LNCaP clone FGC (cell line): Measurements from ENCODE around the gene RHOB.

Source experiments
- DNase-seq: peaks from one replicate; pipeline ENCODE4 v3.0.0-alpha.2; 2011; ENCODE audit warnings: low read depth
- H3K4me3 ChIP-seq: 2 replicates; pipeline ENCODE4 v1.5.1; 2011; ENCODE audit warnings: mild to moderate bottlenecking, low read depth, low read length, control low read depth
- TF ChIP-seq, protein P1 (sequence below): IDR thresholded peaks from 2 replicates; pipeline ENCODE4 v1.5.1; 2012; ENCODE audit warnings: mild to moderate bottlenecking; ENCODE audit not compliant: control insufficient read depth, insufficient read depth; ENCODE audit errors: extremely low read depth

The RHOB gene

DNA sequence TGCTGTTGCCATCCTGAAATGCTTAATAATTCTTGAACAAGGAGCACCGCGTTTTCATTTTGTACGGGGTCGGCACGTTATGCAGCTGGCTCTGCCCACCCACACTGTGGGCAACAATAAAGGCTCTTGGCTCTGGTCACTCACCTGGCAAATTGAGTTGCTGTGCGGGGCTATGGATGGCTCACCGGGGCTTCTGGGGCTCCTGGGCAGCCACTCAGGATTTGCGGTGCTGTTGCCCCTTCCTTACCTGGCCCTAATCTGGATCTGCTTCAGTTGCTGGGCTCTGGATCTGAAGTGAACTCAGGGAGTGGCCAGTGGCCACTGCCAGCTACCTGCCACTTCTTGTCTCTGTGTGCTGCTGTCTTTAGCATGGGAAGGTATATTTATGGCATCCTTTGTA lies 22.7 kb downstream of the RHOB start:
- no peak for DNase-seq
- TF ChIP-seq, protein P1, sequence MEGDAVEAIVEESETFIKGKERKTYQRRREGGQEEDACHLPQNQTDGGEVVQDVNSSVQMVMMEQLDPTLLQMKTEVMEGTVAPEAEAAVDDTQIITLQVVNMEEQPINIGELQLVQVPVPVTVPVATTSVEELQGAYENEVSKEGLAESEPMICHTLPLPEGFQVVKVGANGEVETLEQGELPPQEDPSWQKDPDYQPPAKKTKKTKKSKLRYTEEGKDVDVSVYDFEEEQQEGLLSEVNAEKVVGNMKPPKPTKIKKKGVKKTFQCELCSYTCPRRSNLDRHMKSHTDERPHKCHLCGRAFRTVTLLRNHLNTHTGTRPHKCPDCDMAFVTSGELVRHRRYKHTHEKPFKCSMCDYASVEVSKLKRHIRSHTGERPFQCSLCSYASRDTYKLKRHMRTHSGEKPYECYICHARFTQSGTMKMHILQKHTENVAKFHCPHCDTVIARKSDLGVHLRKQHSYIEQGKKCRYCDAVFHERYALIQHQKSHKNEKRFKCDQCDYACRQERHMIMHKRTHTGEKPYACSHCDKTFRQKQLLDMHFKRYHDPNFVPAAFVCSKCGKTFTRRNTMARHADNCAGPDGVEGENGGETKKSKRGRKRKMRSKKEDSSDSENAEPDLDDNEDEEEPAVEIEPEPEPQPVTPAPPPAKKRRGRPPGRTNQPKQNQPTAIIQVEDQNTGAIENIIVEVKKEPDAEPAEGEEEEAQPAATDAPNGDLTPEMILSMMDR: no peak
- no peak overlapping the region for H3K4me3 ChIP-seq

- TF ChIP-seq, protein P1: no peak
- no peak for DNase-seq
- H3K4me3 ChIP-seq: no peak overlapping the region
Measured at GRCh38 chr2:20470211-20470610, 23.3 kb downstream of the RHOB start.

- no peak for DNase-seq
- no peak overlapping the region for H3K4me3 ChIP-seq
- TF ChIP-seq, protein P1: no peak
Measured at GRCh38 chr2:20471148-20471547, 24.3 kb downstream of the RHOB start.

DNA sequence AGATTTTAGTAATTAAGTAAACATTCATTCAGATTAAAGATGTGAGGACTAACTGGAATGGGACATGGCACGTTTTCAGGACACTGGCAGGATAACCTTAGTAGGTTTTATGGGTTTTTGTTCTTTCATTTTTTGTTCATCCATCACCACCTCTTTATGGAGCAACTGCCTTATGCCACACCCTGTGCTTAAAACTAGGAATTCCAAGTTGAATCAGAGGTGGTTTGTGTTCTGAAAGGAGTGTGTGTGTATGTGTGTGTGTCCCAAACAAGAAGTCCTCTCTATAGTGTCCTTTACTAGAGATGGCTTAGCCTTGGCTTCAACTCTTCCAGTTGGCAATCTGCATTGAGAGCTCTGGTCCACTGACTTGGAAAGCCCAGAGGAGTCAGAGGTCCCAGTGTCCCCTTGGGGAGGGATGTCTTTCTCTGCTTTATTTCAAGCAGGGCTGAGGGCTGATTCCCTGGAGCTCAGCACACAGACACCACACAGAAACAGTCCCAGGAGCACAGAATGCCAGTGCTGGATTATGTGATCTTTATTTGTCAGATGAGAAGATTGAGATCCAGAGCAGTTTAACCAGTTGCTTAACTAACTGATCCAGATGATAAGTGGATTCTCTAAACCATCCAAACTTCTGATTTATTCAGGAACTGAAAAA lies 25.2 kb downstream of the RHOB start:
- H3K4me3 ChIP-seq: no peak overlapping the region
- DNase-seq: no peak
- TF ChIP-seq, protein P1: no peak

DNA sequence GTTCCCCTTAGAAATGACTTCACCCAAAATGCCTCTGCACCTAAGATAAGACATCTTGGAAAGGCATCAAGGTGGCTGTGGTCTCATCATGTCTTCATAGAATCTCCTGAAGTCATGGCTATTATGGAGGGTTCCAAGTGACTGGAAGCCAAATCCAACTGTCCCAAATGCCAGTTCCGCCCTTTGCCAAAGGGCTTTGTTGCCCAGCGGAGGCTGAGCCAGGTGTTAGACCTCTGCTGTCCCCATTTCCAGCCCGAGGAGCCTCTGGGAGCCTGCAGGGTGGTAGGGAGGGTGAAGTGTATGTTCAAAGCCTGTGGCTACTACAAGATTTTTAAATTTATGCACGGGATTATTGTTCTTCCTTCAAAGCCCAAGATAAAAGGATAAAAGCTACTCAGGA lies 25.7 kb downstream of the RHOB start:
- no peak for DNase-seq
- H3K4me3 ChIP-seq: no peak overlapping the region
- TF ChIP-seq, protein P1: no peak

DNA sequence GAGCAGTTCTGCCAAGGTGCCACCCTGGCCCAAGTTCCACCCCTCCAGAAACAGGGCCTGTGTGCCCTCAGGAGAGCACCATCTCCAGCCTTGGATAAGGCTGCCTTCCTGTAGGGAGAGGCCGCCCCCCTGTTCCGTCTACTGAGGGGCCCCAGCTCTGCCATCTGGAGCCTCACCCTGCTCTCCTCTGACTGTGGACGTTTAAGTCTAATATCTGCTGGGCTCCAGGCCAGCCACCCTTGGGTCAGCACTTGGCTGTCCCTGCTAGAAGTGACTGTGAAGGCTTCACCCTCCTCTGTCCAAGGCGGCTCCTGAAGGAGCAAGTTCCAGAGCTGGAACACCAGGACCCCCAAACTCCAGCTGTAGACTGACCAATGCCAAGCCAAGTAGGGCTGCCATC lies 26.3 kb downstream of the RHOB start:
- H3K4me3 ChIP-seq: no peak overlapping the region
- TF ChIP-seq, protein P1: no peak
- no peak for DNase-seq
